HG03108 (cell line): ENCODE data around the gene WDR82.

Source experiments
- ATAC-seq: cut with Tn5 transposase; IDR thresholded peaks from one replicate; pipeline ENCODE4 v1.9.1; 2021; ENCODE audit warnings: moderate library complexity; ENCODE audit not compliant: unreplicated experiment

The WDR82 gene

GRCh38 chr3:52308308-52308707 lies 29.9 kb upstream of the WDR82 start:
- ATAC-seq = no peak

- no peak for ATAC-seq
Measured at GRCh38 chr3:52306978-52307377, 28.5 kb upstream of the WDR82 start.

GRCh38 chr3:52305926-52306325 lies 27.5 kb upstream of the WDR82 start:
- ATAC-seq = no peak

- ATAC-seq = no peak
Measured at GRCh38 chr3:52303811-52304210, 25.4 kb upstream of the WDR82 start.

GRCh38 chr3:52302426-52303145 lies 24.1 kb upstream of the WDR82 start:
- ATAC-seq = no peak

GRCh38 chr3:52299879-52300611 lies 21.6 kb upstream of the WDR82 start:
- no peak for ATAC-seq

GRCh38 chr3:52299247-52299878 lies 20.9 kb upstream of the WDR82 start:
- ATAC-seq = no peak

- no peak for ATAC-seq
Measured at GRCh38 chr3:52298149-52299098, 20.0 kb upstream of the WDR82 start.

- ATAC-seq = no peak
Measured at GRCh38 chr3:52297242-52298148, 19.0 kb upstream of the WDR82 start.

- no peak for ATAC-seq
Measured at GRCh38 chr3:52295671-52296208, 17.3 kb upstream of the WDR82 start.

- ATAC-seq = no peak
Measured at GRCh38 chr3:52294320-52295150, 16.1 kb upstream of the WDR82 start.

- ATAC-seq = no peak
Measured at GRCh38 chr3:52293491-52294319, 15.3 kb upstream of the WDR82 start.

- no peak for ATAC-seq
Measured at GRCh38 chr3:52292247-52293065, 14.0 kb upstream of the WDR82 start.

GRCh38 chr3:52291508-52292181 lies 13.2 kb upstream of the WDR82 start:
- no peak for ATAC-seq

GRCh38 chr3:52290596-52291507 lies 12.4 kb upstream of the WDR82 start:
- no peak for ATAC-seq
